ENCODE results near the gene ATP8A1. TPM values are rescaled to one million over a fixed set of nuclear protein-coding genes. Genes with fewer than 3 reads are reported as not detected.

ATP8A1 gene
- polyA plus RNA-seq, 1 donor from 2014 or later = 45.8 TPM

- H4K20me1 ChIP-seq (ENCODE audit: insufficient read depth) = no peaks in the 10 kb centered on the region
- no peaks in the 10 kb centered on the region for H3K9me3 ChIP-seq (ENCODE audit: low read length)
- no peaks in the 10 kb centered on the region for H3K9me2 ChIP-seq (ENCODE audit: insufficient read depth, low read length)
- no peaks in the 10 kb centered on the region for H3K36me3 ChIP-seq (ENCODE audit: insufficient read depth, low read length)
- H3K9ac ChIP-seq (ENCODE audit: low read length) = no peak overlapping the region
- TF ChIP-seq SMC3 (conservative IDR thresholded peaks at IDR 0.05; ENCODE audit: poor library complexity) = no peak
- no peak for TF ChIP-seq RAD21 (conservative IDR thresholded peaks at IDR 0.05)
- TF ChIP-seq POLR2AphosphoS5 (IDR thresholded peaks at IDR 0.05) = no peak
- TF ChIP-seq CTCF (IDR thresholded peaks at IDR 0.05; ENCODE audit: poor library complexity, severe bottlenecking) = no peak
- no peak overlapping the region for H3K4me2 ChIP-seq (ENCODE audit: low read length)
- no peak overlapping the region for H2AFZ ChIP-seq (ENCODE audit: low read depth, low read length)
- H3K4me3 ChIP-seq (ENCODE audit: low read length) = no peak overlapping the region
- H3K79me2 ChIP-seq (replicated peaks; ENCODE audit: insufficient read depth, low read length) = no peaks in the 10 kb centered on the region
- H3F3A ChIP-seq (ENCODE audit: insufficient read depth, low read length, poor library complexity, severe bottlenecking) = no peaks in the 10 kb centered on the region
- H3K27ac ChIP-seq (ENCODE audit: low read length) = no peak overlapping the region
- no peaks in the 10 kb centered on the region for H3K27me3 ChIP-seq (ENCODE audit: insufficient read depth, low read depth, low read length)
These were observed 20.3 kb downstream of the ATP8A1 start for GRCh38 chr4:42636645-42636949.

- TF ChIP-seq EP300 (conservative IDR thresholded peaks at IDR 0.05; ENCODE audit: poor library complexity, severe bottlenecking) (no peak), POLR2AphosphoS5 (IDR thresholded peaks at IDR 0.05) (no peak), RAD21 (conservative IDR thresholded peaks at IDR 0.05) (no peak), TAF1 (IDR thresholded peaks at IDR 0.05; ENCODE audit: low read depth) (no peak), REST (IDR thresholded peaks at IDR 0.05; ENCODE audit: borderline replicate concordance) (no peak), MXI1 (conservative IDR thresholded peaks at IDR 0.05; ENCODE audit: poor library complexity, severe bottlenecking) (no peak), CTCF (IDR thresholded peaks at IDR 0.05; ENCODE audit: poor library complexity, severe bottlenecking) (no peak), SMC3 (conservative IDR thresholded peaks at IDR 0.05; ENCODE audit: poor library complexity) (no peak), EZH2 (IDR thresholded peaks at IDR 0.05; ENCODE audit: borderline replicate concordance, insufficient read depth, low read length, poor library complexity, severe bottlenecking) (no peak)
- H3K4me3 ChIP-seq (ENCODE audit: low read length) = no peak overlapping the region
These were observed 23.1 kb downstream of the ATP8A1 start for GRCh38 chr4:42633605-42634388.

More at GRCh38 chr4:42633605-42634388, 23.1 kb downstream of the ATP8A1 start:
- H3K9ac ChIP-seq (ENCODE audit: low read length) = no peak overlapping the region
- no peak overlapping the region for H3K4me2 ChIP-seq (ENCODE audit: low read length)
- H4K20me1 ChIP-seq (ENCODE audit: insufficient read depth) = no peaks in the 10 kb centered on the region
- no peaks in the 10 kb centered on the region for H3K9me2 ChIP-seq (ENCODE audit: insufficient read depth, low read length)
- no peaks in the 10 kb centered on the region for H3K9me3 ChIP-seq (ENCODE audit: low read length)
- H2AFZ ChIP-seq (ENCODE audit: low read depth, low read length) = no peak overlapping the region
- no peaks in the 10 kb centered on the region for H3K27me3 ChIP-seq (ENCODE audit: insufficient read depth, low read depth, low read length)
- no peaks in the 10 kb centered on the region for H3F3A ChIP-seq (ENCODE audit: insufficient read depth, low read length, poor library complexity, severe bottlenecking)
- H3K36me3 ChIP-seq (ENCODE audit: insufficient read depth, low read length) = no peaks in the 10 kb centered on the region
- no peak overlapping the region for H3K27ac ChIP-seq (ENCODE audit: low read length)
- H3K79me2 ChIP-seq (replicated peaks; ENCODE audit: insufficient read depth, low read length) = no peaks in the 10 kb centered on the region
